Stimulated activated CD8-positive, alpha-beta memory T cell treated with anti-CD3 and anti-CD28 coated beads, Interleukin-12 subunit alpha, Interleukin-12 subunit beta, amount 100 ng/mL, for 24 hours (primary cell): ENCODE measurements around the gene GRM8.

ENCODE experiments used
- DNase-seq: peaks from one replicate; pipeline ENCODE4 v3.0.0-alpha.2; 2020; ENCODE audit errors: extremely low read depth

Gene GRM8

GRCh38 chr7:127034186-127034806 lies 218.4 kb downstream of the GRM8 start:
- no peak for DNase-seq

- DNase-seq: no peak
Measured at GRCh38 chr7:127029823-127030222, 222.9 kb downstream of the GRM8 start.

GRCh38 chr7:127021857-127022256 lies 230.9 kb downstream of the GRM8 start:
- DNase-seq: no peak

- no peak for DNase-seq
Measured at GRCh38 chr7:127021019-127021738, 231.6 kb downstream of the GRM8 start.

GRCh38 chr7:127018889-127019288 lies 233.9 kb downstream of the GRM8 start:
- no peak for DNase-seq

GRCh38 chr7:127017196-127017595 lies 235.5 kb downstream of the GRM8 start:
- DNase-seq: no peak

- DNase-seq: no peak
Measured at GRCh38 chr7:127000725-127001124, 252.0 kb downstream of the GRM8 start.

GRCh38 chr7:126996659-126997058 lies 256.1 kb downstream of the GRM8 start:
- DNase-seq: no peak

- DNase-seq: no peak
Measured at GRCh38 chr7:126993626-126994213, 259.0 kb downstream of the GRM8 start.

- DNase-seq: no peak
Measured at GRCh38 chr7:126988022-126988421, 264.7 kb downstream of the GRM8 start.

- DNase-seq: no peak
Measured at GRCh38 chr7:126979722-126980121, 273.0 kb downstream of the GRM8 start.

GRCh38 chr7:126978865-126979264 lies 273.9 kb downstream of the GRM8 start:
- no peak for DNase-seq

GRCh38 chr7:126973066-126973465 lies 279.7 kb downstream of the GRM8 start:
- no peak for DNase-seq

- no peak for DNase-seq
Measured at GRCh38 chr7:126972571-126972970, 280.2 kb downstream of the GRM8 start.

GRCh38 chr7:126959649-126960048 lies 293.1 kb downstream of the GRM8 start:
- DNase-seq: no peak

GRCh38 chr7:126958367-126958766 lies 294.4 kb downstream of the GRM8 start:
- no peak for DNase-seq

- no peak for DNase-seq
Measured at GRCh38 chr7:126957443-126957842, 295.3 kb downstream of the GRM8 start.

- DNase-seq: no peak
Measured at GRCh38 chr7:126953461-126953860, 299.3 kb downstream of the GRM8 start.

- DNase-seq: no peak
Measured at GRCh38 chr7:126948664-126949063, 304.1 kb downstream of the GRM8 start.

- DNase-seq: no peak
Measured at GRCh38 chr7:126940723-126941307, 311.9 kb downstream of the GRM8 start.

- DNase-seq: no peak
Measured at GRCh38 chr7:126937171-126937570, 315.6 kb downstream of the GRM8 start.

GRCh38 chr7:126931581-126931980 lies 321.2 kb downstream of the GRM8 start:
- no peak for DNase-seq

GRCh38 chr7:126930166-126930565 lies 322.6 kb downstream of the GRM8 start:
- no peak for DNase-seq
